SU-DHL-6 (cell line): ENCODE results near the gene FAN1.

ENCODE experiments used
- EZH2phosphoT487 ChIP-seq: fragments of 200-600 bp; sonication (generic), shearing (Covaris generic); conservative IDR thresholded peaks from 2 replicates; pipeline ENCODE4 v1.6.1; 2018; ENCODE audit warnings: mild to moderate bottlenecking, antibody characterized with exemption, low read length, moderate library complexity, mixed read lengths
- TF ChIP-seq, protein P1 (sequence below): fragments of 200-600 bp; sonication (generic); IDR thresholded peaks from one replicate; pipeline ENCODE4 v1.5.1; 2017; ENCODE audit warnings: antibody characterized with exemption, mild to moderate bottlenecking, low read length, moderate library complexity; ENCODE audit not compliant: insufficient read depth, poor library complexity, severe bottlenecking

DNA sequence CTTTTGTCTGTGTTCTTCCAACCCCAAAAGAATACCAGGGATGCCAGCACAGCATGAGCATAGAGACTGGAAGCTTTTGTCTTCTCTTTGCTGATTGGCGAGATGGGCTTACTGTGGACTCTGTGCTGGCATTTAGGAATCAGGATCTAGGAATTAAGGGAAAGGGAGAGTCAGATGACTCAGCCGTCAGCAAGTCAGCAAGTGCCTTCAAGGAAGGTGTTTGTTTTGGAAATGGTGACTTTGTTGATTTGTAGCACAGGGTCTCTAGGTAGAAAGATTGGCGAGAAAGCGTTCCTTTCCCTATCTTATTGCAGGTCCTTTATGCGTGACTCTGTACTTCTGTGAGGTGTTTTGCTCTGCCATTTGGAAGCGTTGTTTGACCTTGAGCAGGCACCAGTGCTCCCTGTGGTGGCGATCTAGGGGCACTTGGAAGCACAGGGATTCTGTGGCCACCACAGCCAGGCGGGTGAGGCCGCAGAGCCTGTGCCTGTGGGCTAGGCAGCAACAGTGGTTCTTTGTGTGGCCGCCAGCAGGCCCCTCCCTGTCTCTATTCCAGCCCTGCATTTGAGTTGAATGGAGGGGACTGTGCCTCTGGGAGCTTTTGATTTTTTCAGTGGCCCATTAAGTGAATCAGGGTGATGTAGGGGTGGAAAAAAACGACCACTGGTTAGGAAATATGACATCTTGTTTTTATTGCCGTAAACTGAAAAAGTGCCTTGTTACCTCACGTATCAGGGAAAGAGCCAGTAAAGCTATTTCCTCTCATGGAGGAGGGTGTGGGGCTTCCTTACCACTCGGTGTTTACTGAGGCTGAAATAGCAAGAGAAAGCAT, 19.0 kb downstream of the FAN1 start:
- TF ChIP-seq, protein P1, sequence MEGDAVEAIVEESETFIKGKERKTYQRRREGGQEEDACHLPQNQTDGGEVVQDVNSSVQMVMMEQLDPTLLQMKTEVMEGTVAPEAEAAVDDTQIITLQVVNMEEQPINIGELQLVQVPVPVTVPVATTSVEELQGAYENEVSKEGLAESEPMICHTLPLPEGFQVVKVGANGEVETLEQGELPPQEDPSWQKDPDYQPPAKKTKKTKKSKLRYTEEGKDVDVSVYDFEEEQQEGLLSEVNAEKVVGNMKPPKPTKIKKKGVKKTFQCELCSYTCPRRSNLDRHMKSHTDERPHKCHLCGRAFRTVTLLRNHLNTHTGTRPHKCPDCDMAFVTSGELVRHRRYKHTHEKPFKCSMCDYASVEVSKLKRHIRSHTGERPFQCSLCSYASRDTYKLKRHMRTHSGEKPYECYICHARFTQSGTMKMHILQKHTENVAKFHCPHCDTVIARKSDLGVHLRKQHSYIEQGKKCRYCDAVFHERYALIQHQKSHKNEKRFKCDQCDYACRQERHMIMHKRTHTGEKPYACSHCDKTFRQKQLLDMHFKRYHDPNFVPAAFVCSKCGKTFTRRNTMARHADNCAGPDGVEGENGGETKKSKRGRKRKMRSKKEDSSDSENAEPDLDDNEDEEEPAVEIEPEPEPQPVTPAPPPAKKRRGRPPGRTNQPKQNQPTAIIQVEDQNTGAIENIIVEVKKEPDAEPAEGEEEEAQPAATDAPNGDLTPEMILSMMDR = no peak
- no peak for TF ChIP-seq EZH2phosphoT487
